Ishikawa (cell line): ENCODE data around the gene MAST1.

Experiments used
- CEBPB ChIP-seq: IDR thresholded peaks from 2 replicates; pipeline ENCODE4 v1.6.1; 2012
- CREB1 ChIP-seq: IDR thresholded peaks from 2 replicates; pipeline ENCODE4 v1.6.1; 2012; ENCODE audit warnings: low read depth
- EGR1 ChIP-seq: IDR thresholded peaks from 2 replicates; pipeline ENCODE4 v1.6.1; 2012
- EP300 ChIP-seq: IDR thresholded peaks from 2 replicates; pipeline ENCODE4 v1.6.1; 2012; ENCODE audit warnings: borderline replicate concordance
- FOXM1 ChIP-seq: IDR thresholded peaks from 2 replicates; pipeline ENCODE4 v1.6.1; 2012; ENCODE audit warnings: low read depth, borderline replicate concordance
- NFIC ChIP-seq: IDR thresholded peaks from 2 replicates; pipeline ENCODE4 v1.6.1; 2012
- RAD21 ChIP-seq: IDR thresholded peaks from 2 replicates; pipeline ENCODE4 v1.6.1; 2012; ENCODE audit warnings: low read depth
- TAF1 ChIP-seq: IDR thresholded peaks from 2 replicates; pipeline ENCODE4 v1.6.1; 2012; ENCODE audit warnings: low read depth, mild to moderate bottlenecking
- TCF12 ChIP-seq: IDR thresholded peaks from 2 replicates; pipeline ENCODE4 v1.6.1; 2012; ENCODE audit warnings: low read depth
- TEAD4 ChIP-seq: IDR thresholded peaks from 2 replicates; pipeline ENCODE4 v1.6.1; 2012
- YY1 ChIP-seq: IDR thresholded peaks from 2 replicates; pipeline ENCODE4 v1.6.1; 2012; ENCODE audit warnings: low read depth
- ZBTB7A ChIP-seq: IDR thresholded peaks from 2 replicates; pipeline ENCODE4 v1.6.1; 2012; ENCODE audit warnings: low read depth
- TF ChIP-seq, protein P1 (sequence below): IDR thresholded peaks from 2 replicates; pipeline ENCODE4 v1.6.1; 2012; ENCODE audit warnings: low read depth, mild to moderate bottlenecking
- TF ChIP-seq, protein P2 (sequence below): IDR thresholded peaks from 2 replicates; pipeline ENCODE4 v1.6.1; 2012
- TF ChIP-seq, protein P3 (sequence below): IDR thresholded peaks from 2 replicates; pipeline ENCODE4 v1.6.1; 2012

MAST1 gene

DNA sequence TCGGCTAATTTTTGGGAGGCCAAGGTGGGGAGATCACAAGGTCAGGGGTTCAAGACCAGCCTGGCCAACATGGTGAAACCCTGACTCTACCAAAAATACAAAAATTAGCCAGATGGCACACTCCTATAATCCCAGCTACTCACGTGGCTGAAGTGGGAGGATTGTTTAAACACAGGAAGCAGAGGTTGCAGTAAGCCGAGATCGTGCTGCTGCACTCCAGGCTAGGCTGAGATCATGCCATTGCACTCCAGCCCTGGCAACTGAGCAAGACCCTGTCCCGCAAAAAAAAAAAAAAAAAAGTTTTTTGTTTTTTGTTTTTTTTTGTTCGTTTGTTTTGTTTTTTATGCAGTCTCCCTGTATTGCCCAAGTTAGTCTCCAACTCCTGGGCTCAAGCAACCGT lies 21.2 kb downstream of the MAST1 start:
- TF ChIP-seq CEBPB: no peak
- TF ChIP-seq EGR1: no peak
- TF ChIP-seq, protein P1, sequence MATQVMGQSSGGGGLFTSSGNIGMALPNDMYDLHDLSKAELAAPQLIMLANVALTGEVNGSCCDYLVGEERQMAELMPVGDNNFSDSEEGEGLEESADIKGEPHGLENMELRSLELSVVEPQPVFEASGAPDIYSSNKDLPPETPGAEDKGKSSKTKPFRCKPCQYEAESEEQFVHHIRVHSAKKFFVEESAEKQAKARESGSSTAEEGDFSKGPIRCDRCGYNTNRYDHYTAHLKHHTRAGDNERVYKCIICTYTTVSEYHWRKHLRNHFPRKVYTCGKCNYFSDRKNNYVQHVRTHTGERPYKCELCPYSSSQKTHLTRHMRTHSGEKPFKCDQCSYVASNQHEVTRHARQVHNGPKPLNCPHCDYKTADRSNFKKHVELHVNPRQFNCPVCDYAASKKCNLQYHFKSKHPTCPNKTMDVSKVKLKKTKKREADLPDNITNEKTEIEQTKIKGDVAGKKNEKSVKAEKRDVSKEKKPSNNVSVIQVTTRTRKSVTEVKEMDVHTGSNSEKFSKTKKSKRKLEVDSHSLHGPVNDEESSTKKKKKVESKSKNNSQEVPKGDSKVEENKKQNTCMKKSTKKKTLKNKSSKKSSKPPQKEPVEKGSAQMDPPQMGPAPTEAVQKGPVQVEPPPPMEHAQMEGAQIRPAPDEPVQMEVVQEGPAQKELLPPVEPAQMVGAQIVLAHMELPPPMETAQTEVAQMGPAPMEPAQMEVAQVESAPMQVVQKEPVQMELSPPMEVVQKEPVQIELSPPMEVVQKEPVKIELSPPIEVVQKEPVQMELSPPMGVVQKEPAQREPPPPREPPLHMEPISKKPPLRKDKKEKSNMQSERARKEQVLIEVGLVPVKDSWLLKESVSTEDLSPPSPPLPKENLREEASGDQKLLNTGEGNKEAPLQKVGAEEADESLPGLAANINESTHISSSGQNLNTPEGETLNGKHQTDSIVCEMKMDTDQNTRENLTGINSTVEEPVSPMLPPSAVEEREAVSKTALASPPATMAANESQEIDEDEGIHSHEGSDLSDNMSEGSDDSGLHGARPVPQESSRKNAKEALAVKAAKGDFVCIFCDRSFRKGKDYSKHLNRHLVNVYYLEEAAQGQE: no peak
- no peak for TF ChIP-seq TEAD4
- TF ChIP-seq ZBTB7A: no peak
- TF ChIP-seq TAF1: no peak
- TF ChIP-seq RAD21: no peak
- no peak for TF ChIP-seq NFIC
- no peak for TF ChIP-seq CREB1
- TF ChIP-seq, protein P2, sequence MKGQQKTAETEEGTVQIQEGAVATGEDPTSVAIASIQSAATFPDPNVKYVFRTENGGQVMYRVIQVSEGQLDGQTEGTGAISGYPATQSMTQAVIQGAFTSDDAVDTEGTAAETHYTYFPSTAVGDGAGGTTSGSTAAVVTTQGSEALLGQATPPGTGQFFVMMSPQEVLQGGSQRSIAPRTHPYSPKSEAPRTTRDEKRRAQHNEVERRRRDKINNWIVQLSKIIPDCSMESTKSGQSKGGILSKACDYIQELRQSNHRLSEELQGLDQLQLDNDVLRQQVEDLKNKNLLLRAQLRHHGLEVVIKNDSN: no peak
- TF ChIP-seq FOXM1: no peak
- TF ChIP-seq YY1: no peak
- TF ChIP-seq, protein P3, sequence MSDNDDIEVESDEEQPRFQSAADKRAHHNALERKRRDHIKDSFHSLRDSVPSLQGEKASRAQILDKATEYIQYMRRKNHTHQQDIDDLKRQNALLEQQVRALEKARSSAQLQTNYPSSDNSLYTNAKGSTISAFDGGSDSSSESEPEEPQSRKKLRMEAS: no peak
- no peak for TF ChIP-seq EP300
- TF ChIP-seq TCF12: no peak

DNA sequence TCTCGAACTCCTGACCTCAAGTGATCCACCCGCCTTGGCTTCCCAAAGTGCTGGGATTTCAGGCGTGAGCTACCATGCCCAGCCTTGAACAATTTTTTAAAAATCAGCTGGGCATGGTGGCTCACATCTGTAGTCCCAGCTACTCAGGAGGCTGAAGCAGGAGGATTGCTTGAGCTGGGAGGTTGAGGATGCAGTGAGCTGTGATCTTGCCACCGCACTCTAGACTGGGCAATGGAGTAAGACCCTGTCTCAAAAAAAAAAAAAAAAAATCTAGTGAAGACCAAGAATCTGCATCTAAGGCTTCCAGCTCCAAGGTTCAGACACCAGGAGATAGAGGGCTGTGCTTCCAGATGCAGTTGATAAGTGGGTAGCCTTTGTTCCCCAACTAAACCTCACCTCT lies 25.8 kb downstream of the MAST1 start:
- TF ChIP-seq CREB1 (no peak), TCF12 (no peak), TAF1 (no peak)
- TF ChIP-seq, protein P1: no peak
- TF ChIP-seq, protein P3: no peak

DNA sequence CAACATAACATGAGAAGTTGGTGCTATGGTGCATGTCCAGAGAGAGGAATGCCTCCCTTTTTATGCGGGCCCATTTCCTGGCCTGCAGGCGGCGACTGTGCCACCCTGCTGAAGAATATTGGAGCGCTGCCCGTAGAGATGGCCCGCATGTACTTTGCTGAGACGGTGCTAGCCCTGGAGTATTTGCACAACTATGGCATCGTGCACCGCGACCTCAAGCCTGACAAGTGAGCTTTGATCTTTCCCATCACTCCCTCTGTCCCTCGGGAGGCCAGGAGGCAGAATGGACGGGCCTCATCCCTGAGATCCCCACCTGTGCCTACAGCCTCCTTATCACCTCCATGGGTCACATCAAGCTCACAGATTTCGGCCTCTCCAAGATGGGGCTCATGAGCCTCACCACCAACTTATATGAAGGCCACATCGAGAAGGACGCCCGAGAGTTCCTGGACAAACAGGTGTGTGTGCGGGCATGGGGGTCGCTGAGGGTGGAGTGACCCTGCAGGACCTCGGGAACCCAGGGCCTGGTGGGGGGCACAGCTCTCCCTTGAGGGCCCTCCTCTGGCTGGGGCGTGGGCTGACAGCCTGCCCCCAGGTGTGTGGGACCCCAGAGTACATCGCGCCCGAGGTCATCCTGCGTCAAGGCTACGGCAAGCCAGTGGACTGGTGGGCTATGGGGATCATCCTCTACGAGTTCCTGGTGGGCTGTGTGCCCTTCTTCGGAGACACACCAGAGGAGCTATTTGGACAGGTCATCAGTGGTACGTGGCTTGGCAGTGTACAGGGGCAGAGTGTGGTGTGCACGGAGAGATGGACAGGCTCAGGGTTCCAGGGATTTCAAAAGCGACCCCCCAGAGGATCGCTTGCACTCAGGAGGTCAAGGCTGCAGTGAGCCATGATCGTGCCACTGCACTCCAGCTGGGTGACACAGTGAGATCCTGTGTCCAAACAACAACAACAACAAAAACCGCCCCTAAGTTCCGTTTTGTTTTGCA lies 26.7 kb downstream of the MAST1 start:
- TF ChIP-seq RAD21 (no peak), TEAD4 (no peak), YY1 (no peak), EP300 (no peak), NFIC (no peak)

DNA sequence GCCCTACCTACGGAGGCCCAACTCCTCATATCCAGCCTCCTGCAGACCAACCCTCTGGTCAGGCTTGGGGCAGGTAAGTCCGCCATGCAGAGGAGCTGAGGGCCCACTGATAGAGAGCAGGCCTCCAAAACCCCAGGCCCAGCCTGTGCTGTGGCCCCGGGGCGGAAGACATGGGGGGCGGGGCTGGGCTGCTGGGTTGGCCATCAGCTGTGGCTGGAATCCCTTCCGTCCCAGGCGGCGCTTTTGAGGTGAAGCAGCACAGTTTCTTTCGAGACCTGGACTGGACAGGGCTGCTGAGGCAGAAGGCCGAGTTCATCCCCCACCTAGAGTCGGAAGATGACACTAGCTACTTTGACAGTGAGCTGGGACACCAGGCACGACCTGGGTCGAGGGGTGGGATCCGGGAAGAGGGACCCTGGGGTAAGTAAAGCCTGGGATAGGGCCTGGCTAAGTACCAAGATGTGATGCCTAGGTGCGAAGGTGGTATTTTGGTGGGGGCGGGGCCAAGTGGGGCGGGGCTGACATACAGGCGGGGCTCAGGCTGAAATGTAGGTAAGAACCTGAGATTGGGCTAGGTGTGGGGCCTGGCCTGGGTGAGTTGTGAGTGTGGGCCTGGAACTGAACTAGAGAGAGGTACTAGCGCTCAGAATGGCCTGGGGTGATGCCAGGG lies 27.6 kb downstream of the MAST1 start:
- TF ChIP-seq TEAD4 (no peak), ZBTB7A (no peak), CREB1 (no peak), EGR1 (no peak)
- TF ChIP-seq, protein P3: no peak
- TF ChIP-seq, protein P2: no peak

DNA sequence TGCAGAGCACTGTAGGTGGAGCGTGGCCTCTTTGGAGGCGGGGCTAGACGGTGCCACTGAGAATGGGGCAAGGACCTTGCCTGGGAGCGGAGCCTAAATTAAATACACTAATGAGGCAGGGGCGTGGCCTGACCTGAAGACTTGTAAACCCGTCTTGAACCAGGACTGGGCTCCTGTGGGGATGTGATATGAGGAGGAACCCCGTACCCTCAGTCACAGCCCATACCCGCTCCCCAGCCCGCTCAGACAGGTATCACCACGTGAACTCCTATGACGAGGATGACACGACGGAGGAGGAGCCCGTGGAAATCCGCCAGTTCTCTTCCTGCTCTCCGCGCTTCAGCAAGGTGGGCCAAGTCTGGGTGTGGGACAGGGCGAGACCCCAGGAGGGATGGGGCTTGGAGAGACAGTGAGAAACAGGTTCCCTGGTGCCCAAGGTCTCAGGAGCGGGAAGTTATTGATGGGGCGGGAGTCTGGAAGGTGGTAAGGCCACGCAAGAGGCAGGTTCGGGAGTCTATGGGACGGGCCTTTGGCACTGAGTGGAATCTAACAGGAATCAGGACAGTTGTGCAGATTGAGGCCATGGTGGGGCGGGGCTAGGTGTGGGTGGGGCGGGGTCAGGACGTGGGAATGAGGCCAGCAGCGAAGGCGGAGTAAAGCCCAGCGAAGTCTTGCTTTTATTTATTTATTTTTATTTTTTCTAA lies 28.3 kb downstream of the MAST1 start:
- no peak for TF ChIP-seq RAD21
- TF ChIP-seq, protein P1: no peak
- TF ChIP-seq FOXM1: no peak
- no peak for TF ChIP-seq TCF12
- no peak for TF ChIP-seq EP300
- no peak for TF ChIP-seq CREB1
- TF ChIP-seq, protein P3: no peak
- no peak for TF ChIP-seq TEAD4
- no peak for TF ChIP-seq NFIC
- TF ChIP-seq CEBPB: no peak
- TF ChIP-seq, protein P2: no peak
- TF ChIP-seq TAF1: no peak
- no peak for TF ChIP-seq EGR1
- TF ChIP-seq ZBTB7A: no peak
- TF ChIP-seq YY1: no peak
